DLD1 (cell line): ENCODE data around the gene ENHO.

Experiments
- in situ Hi-C: cut with HindIII; loops from 2 replicates; pipeline ENCODE4 v1.10.0; 2017; ENCODE audit warnings: low sequenced_read_pairs

ENHO gene

GRCh38 chr9:34522971-34523797 lies at the start of gene ENHO:
ENHO (minus strand) TSS chr9:34522990; CDS start chr9:34521695, 1,295 bp downstream.
- in situ Hi-C loops, result no loop called here

- in situ Hi-C loops, result loop anchor here (10.0 kb wide), 1 partner anchor 67 kb away; no protein-coding TSS in a partner anchor
Measured at GRCh38 chr9:34572092-34572491, 49.3 kb upstream of the ENHO start.

- in situ Hi-C loops, result loop anchor here (10.0 kb wide), 1 partner anchor 67 kb away; no protein-coding TSS in a partner anchor
Measured at GRCh38 chr9:34571481-34571810, 48.7 kb upstream of the ENHO start.

- in situ Hi-C loops, result loop anchor here (10.0 kb wide), 1 partner anchor 66 kb away; no protein-coding TSS in a partner anchor
Measured at GRCh38 chr9:34570809-34571480, 48.2 kb upstream of the ENHO start.

GRCh38 chr9:34570376-34570775 lies 47.6 kb upstream of the ENHO start:
- in situ Hi-C loops, result loop anchor here (10.0 kb wide), 1 partner anchor 66 kb away; no protein-coding TSS in a partner anchor

- in situ Hi-C loops, result no loop called here
Measured at GRCh38 chr9:34568774-34569173, 46.0 kb upstream of the ENHO start.

GRCh38 chr9:34568133-34568532 lies 45.3 kb upstream of the ENHO start:
- in situ Hi-C loops, result no loop called here

GRCh38 chr9:34566972-34567371 lies 44.2 kb upstream of the ENHO start:
- in situ Hi-C loops, result no loop called here

GRCh38 chr9:34566322-34566721 lies 43.5 kb upstream of the ENHO start:
- in situ Hi-C loops, result no loop called here

- in situ Hi-C loops, result no loop called here
Measured at GRCh38 chr9:34565856-34566255, 43.1 kb upstream of the ENHO start.

GRCh38 chr9:34564617-34565016 lies 41.8 kb upstream of the ENHO start:
- in situ Hi-C loops, result no loop called here

GRCh38 chr9:34563262-34563661 lies 40.5 kb upstream of the ENHO start:
- in situ Hi-C loops, result no loop called here

GRCh38 chr9:34562135-34562745 lies 39.5 kb upstream of the ENHO start:
- in situ Hi-C loops, result no loop called here

GRCh38 chr9:34560599-34561214 lies 37.9 kb upstream of the ENHO start:
- in situ Hi-C loops, result no loop called here

GRCh38 chr9:34559624-34560455 lies 37.0 kb upstream of the ENHO start:
- in situ Hi-C loops, result no loop called here

GRCh38 chr9:34558919-34559623 lies 36.3 kb upstream of the ENHO start:
- in situ Hi-C loops, result no loop called here

GRCh38 chr9:34558364-34558763 lies 35.6 kb upstream of the ENHO start:
- in situ Hi-C loops, result no loop called here

- in situ Hi-C loops, result no loop called here
Measured at GRCh38 chr9:34557426-34558321, 34.9 kb upstream of the ENHO start.

- in situ Hi-C loops, result no loop called here
Measured at GRCh38 chr9:34556949-34557348, 34.2 kb upstream of the ENHO start.
